Lower lobe of right lung (tissue), 2 donors: ENCODE results near the gene DIP2C. TPM values are rescaled to one million over a fixed set of nuclear protein-coding genes. Genes with fewer than 3 reads are reported as not detected.

Experiments used
- ATAC-seq, 2 donors: fragments of 200-7000 bp; cut with Tn5 transposase; one replicate each; pipeline ENCODE4 v1.9.1; 2020 to 2022; ENCODE audit warnings: mild to moderate bottlenecking in 2 of 2, moderate library complexity in 2 of 2
- DNase-seq: peaks from one replicate; pipeline ENCODE4 v3.0.0-alpha.2; 2020
- H3K27ac ChIP-seq: fragments of 200-600 bp; one replicate; pipeline ENCODE4 v1.8.0; 2022
- H3K27me3 ChIP-seq: fragments of 200-600 bp; one replicate; pipeline ENCODE4 v1.8.0; 2022; ENCODE audit warnings: low read depth
- H3K36me3 ChIP-seq: fragments of 200-600 bp; one replicate; pipeline ENCODE4 v1.8.0; 2022; ENCODE audit warnings: mild to moderate bottlenecking
- H3K4me1 ChIP-seq: fragments of 200-600 bp; one replicate; pipeline ENCODE4 v1.8.0; 2022
- H3K4me3 ChIP-seq: fragments of 200-600 bp; one replicate; pipeline ENCODE4 v1.8.0; 2022; ENCODE audit warnings: mild to moderate bottlenecking
- H3K9me3 ChIP-seq: fragments of 200-600 bp; one replicate; pipeline ENCODE4 v1.8.0; 2022
- intact Hi-C: fragments of 100-400 bp; cut with DNase I; formaldehyde crosslinking; loops from one replicate; pipeline ENCODE4 v1.11.0; 2022
- total RNA-seq: library from RNA; stranded (reverse); fragmentation: NEBNext Ultra II Directional; extraction: Animal tissue kit (Norgen Biotek cat#: 25700); gene quantifications from one replicate; pipeline ENCODE4 v1.2.1, GENCODE V29; 2021
- TF ChIP-seq, protein P1 (sequence below): fragments of 200-600 bp; IDR thresholded peaks from one replicate; pipeline ENCODE4 v1.8.0; 2022; ENCODE audit warnings: antibody characterized with exemption, mild to moderate bottlenecking
- donor health status: DM: no; HTN: yes; CAD: no; lungs with severe emphysema.

The DIP2C gene
- total RNA-seq, 1 donor from 2014 or later, result 15.1 TPM

- intact Hi-C loops, result no loop called here
- TF ChIP-seq, protein P1, sequence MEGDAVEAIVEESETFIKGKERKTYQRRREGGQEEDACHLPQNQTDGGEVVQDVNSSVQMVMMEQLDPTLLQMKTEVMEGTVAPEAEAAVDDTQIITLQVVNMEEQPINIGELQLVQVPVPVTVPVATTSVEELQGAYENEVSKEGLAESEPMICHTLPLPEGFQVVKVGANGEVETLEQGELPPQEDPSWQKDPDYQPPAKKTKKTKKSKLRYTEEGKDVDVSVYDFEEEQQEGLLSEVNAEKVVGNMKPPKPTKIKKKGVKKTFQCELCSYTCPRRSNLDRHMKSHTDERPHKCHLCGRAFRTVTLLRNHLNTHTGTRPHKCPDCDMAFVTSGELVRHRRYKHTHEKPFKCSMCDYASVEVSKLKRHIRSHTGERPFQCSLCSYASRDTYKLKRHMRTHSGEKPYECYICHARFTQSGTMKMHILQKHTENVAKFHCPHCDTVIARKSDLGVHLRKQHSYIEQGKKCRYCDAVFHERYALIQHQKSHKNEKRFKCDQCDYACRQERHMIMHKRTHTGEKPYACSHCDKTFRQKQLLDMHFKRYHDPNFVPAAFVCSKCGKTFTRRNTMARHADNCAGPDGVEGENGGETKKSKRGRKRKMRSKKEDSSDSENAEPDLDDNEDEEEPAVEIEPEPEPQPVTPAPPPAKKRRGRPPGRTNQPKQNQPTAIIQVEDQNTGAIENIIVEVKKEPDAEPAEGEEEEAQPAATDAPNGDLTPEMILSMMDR, result no peak
- no peak overlapping the region for H3K27ac ChIP-seq
- H3K27me3 ChIP-seq, result no peaks in the 10 kb centered on the region
- H3K9me3 ChIP-seq, result peaks cover 7% of the 10 kb centered on the region
- peaks cover 17% of the 10 kb centered on the region for H3K4me1 ChIP-seq
- H3K36me3 ChIP-seq, result no peaks in the 10 kb centered on the region
- no peak for DNase-seq
- H3K4me3 ChIP-seq, result no peak overlapping the region
- no peak for ATAC-seq
Observed at GRCh38 chr10:646118-646524, 43.3 kb downstream of the DIP2C start.

DNA sequence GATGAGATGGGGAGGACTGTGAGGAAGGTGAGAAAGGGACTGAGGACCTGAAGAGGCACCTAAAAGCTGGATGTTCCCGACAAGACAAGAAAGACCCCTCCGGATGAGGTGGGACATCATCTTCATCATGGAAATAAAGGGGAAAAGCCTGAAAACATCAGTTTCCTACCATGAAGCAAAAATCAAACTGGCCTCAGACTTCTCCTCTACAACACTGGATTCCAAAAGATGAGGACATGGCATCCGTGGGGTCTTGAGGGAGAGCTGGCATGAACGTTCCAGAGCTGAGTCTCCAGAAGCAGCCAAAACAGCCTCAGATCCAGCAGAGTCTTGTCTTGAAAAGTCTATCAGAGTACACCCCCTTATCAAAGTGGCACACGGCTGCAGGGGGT lies 44.5 kb downstream of the DIP2C start:
- Histone ChIP-seq H3K4me1 (peaks cover 7% of the 10 kb centered on the region), H3K9me3 (peaks cover 7% of the 10 kb centered on the region), H3K27ac (no peak overlapping the region), H3K27me3 (no peaks in the 10 kb centered on the region), H3K4me3 (no peak overlapping the region), H3K36me3 (no peaks in the 10 kb centered on the region)
- TF ChIP-seq, protein P1, result no peak
- DNase-seq (no peak), ATAC-seq (no peak)
- intact Hi-C loops, result no loop called here

DNA sequence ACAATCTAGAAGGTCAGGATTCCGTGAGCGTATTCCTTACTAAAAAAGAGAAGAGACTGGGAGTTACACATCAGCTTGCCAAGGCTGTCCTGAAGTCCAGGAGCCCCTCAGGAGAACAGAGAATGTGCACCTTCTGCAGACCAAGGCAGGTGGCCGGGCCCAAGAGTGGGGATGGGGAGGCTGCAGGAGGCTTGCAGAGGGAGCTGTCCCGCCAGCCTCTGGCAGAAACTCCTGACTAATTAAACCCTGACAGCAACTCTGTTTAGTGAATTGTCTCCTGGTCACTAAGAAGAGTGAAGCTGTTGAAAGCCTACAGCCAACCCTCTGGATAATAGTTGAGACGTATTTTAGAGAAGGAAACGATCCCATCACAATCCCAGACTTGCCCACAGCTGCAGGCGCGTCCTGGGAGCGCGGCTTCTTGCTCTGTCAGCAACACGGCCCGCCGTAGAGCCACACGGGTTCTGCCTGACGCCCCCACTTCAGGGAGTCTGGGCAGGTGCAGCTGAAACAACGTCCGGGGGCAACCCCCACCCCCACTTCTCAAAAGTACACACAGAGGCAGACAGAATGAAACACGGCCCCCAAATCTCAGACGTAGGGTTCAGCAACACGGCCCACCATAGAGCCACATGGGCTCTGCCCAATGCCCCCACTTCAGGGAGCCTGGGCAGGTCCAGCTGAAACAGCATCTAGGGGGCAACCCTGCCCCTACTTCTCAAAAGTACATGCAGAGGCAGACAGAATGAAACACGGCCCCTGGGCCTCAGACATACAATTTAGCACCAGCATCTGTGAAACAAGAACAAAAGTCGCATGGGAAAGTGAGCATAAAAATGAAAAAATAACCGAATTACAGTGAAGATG lies 45.2 kb downstream of the DIP2C start:
- no peaks in the 10 kb centered on the region for H3K27me3 ChIP-seq
- TF ChIP-seq, protein P1, result no peak
- no peak for ATAC-seq
- intact Hi-C loops, result no loop called here
- DNase-seq, result no peak
- H3K36me3 ChIP-seq, result no peaks in the 10 kb centered on the region
- H3K4me3 ChIP-seq, result no peak overlapping the region
- peaks cover under 1% of the 10 kb centered on the region for H3K4me1 ChIP-seq
- H3K9me3 ChIP-seq, result peaks cover 7% of the 10 kb centered on the region
- H3K27ac ChIP-seq, result no peak overlapping the region

- Histone ChIP-seq H3K4me1 (no peaks in the 10 kb centered on the region), H3K9me3 (peaks cover 7% of the 10 kb centered on the region), H3K27ac (no peak overlapping the region), H3K4me3 (no peak overlapping the region), H3K27me3 (no peaks in the 10 kb centered on the region), H3K36me3 (no peaks in the 10 kb centered on the region)
- intact Hi-C loops, result no loop called here
- TF ChIP-seq, protein P1, result no peak
- DNase-seq, result peak; percentile 52
- ATAC-seq, result peak; percentile 78 to 80
Observed at GRCh38 chr10:642186-642890, 47.1 kb downstream of the DIP2C start.

DNA sequence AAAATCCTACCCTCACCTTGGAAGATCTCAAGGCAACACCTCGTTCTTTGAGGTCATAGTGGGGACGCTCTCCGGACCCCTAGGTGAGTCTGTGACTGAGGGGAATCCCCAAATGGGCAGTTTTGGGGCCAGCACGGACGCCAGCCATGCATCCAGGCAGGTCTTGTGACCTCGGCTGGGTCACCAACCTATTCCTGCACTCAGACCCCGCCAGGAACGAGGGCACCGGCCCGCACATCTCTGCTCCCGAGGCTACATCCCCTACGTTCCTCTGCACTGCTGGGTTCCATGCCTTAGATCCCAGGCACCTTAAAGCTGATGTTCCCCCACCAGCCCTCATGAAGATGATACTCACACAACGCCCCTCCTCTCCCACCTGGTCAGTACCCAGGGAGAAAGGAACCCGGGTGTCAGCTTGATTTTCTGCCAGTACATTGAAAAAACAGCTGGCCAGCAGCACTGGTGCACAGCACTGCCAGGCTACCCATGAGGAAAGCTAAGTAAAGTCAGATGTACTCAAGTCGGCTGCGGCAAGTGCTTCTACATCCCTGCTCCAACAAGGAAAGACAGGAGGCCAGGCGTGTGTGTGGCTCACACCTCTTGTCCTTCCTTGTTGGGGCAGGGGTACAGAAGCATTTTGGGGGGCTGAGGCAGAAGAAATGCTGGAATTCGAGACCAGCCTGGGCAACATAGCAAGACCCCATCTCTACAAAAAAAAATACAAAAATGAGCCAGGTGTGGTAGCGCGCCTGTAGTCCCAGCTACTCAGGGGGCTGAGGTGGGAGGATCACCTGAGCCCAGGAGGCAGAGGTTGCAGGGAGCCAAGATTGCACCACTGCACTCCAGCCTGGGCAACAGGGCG lies 48.1 kb downstream of the DIP2C start:
- H3K9me3 ChIP-seq, result peaks cover 7% of the 10 kb centered on the region
- no peaks in the 10 kb centered on the region for H3K4me1 ChIP-seq
- no peaks in the 10 kb centered on the region for H3K36me3 ChIP-seq
- intact Hi-C loops, result no loop called here
- peak; percentile 41 for DNase-seq
- no peak overlapping the region for H3K27ac ChIP-seq
- no peak overlapping the region for H3K4me3 ChIP-seq
- ATAC-seq, result no peak
- no peaks in the 10 kb centered on the region for H3K27me3 ChIP-seq
- TF ChIP-seq, protein P1, result no peak
